Tibial artery (tissue), 4 donors: ENCODE measurements around the gene ZNF576.

Experiments used
- DNase-seq, 2 donors: peaks; one replicate each; pipeline ENCODE4 v3.0.0-alpha.2; 2019
- H3K27ac ChIP-seq, 2 donors: fragments of 200-600 bp; sonication (generic) in 1 of 2; 1 replicate in 1 of 2; 2 replicates in 1 of 2; pipeline ENCODE4 v1.5.1; 2018 to 2019; ENCODE audit warnings: mild to moderate bottlenecking in 1 of 2
- H3K27me3 ChIP-seq, 2 donors: fragments of 200-600 bp; sonication (generic) in 1 of 2; one replicate each; pipeline versions ENCODE4 v1.5.1 to v1.6.0; 2016 to 2019
- H3K36me3 ChIP-seq, 3 donors: fragments of 200-600 bp; sonication (generic) in 2 of 3; one replicate each; pipeline ENCODE4 v1.5.1; 2016 to 2019; ENCODE audit warnings: mild to moderate bottlenecking in 2 of 3
- H3K4me1 ChIP-seq, 4 donors: fragments of 200-600 bp; sonication (generic) in 2 of 4; 1 replicate in 3 of 4; 2 replicates in 1 of 4; pipeline ENCODE4 v1.5.1; 2016 to 2019
- H3K4me3 ChIP-seq, 2 donors: fragments of 200-600 bp; sonication (generic) in 1 of 2; 1 replicate in 1 of 2; 2 replicates in 1 of 2; pipeline ENCODE4 v1.5.1; 2018 to 2019; ENCODE audit warnings: mild to moderate bottlenecking in 2 of 2
- H3K9me3 ChIP-seq, 3 donors: fragments of 200-600 bp; sonication (generic) in 1 of 3; one replicate each; pipeline ENCODE4 v1.5.1; 2016 to 2019
- intact Hi-C: fragments of 100-400 bp; cut with DNase I; formaldehyde crosslinking; loops from one replicate; pipeline ENCODE4 v1.15.0; 2023; ENCODE audit warnings: low total_unique reads
- TF ChIP-seq, protein P1 (sequence below), 2 experiments: fragments of 200-600 bp in 1 of 2; fragments of 450-650 bp in 1 of 2; IDR thresholded peaks; one replicate each; pipeline ENCODE4 v1.5.1; 2017 to 2019; ENCODE audit warnings: antibody characterized with exemption in 2 of 2, mild to moderate bottlenecking in 1 of 2, moderate library complexity in 1 of 2

Gene ZNF576

DNA sequence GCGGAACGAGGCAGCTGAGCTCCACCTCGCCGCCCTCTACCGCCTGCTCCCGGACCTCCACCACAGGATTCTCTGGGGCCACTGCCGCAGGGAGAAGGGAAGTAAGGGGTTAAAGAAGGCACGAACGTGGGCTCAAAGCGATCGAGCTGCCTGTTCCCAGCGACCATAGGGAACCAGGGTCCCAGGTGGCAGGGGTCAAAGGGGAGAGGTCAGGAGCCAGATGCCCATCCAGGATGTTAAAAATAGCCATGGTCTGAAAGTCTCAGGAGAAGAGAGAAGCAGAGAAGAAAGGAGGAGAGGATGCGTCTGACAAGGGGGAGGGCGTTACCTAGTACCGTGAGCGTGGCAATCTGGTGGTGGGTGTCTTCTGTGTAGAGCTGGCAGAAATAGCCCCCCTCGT is 30.4 kb downstream of the ZNF576 start:
- H3K4me1 ChIP-seq, result no peaks in the 10 kb centered on the region
- intact Hi-C loops, result no loop called here
- peaks cover 0 to 10% of the 10 kb centered on the region in 2 donors for H3K27me3 ChIP-seq
- H3K36me3 ChIP-seq, result no peaks in the 10 kb centered on the region
- H3K4me3 ChIP-seq, result no peak overlapping the region
- TF ChIP-seq, protein P1, sequence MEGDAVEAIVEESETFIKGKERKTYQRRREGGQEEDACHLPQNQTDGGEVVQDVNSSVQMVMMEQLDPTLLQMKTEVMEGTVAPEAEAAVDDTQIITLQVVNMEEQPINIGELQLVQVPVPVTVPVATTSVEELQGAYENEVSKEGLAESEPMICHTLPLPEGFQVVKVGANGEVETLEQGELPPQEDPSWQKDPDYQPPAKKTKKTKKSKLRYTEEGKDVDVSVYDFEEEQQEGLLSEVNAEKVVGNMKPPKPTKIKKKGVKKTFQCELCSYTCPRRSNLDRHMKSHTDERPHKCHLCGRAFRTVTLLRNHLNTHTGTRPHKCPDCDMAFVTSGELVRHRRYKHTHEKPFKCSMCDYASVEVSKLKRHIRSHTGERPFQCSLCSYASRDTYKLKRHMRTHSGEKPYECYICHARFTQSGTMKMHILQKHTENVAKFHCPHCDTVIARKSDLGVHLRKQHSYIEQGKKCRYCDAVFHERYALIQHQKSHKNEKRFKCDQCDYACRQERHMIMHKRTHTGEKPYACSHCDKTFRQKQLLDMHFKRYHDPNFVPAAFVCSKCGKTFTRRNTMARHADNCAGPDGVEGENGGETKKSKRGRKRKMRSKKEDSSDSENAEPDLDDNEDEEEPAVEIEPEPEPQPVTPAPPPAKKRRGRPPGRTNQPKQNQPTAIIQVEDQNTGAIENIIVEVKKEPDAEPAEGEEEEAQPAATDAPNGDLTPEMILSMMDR (IDR thresholded peaks at IDR 0.05), result no peak
- H3K9me3 ChIP-seq, result no peaks in the 10 kb centered on the region
- DNase-seq, result no peak
- no peak overlapping the region for H3K27ac ChIP-seq

- intact Hi-C loops, result no loop called here
- Histone ChIP-seq H3K4me3 (no peak overlapping the region), H3K27me3 (peaks cover 0 to 10% of the 10 kb centered on the region in 2 donors), H3K4me1 (no peaks in the 10 kb centered on the region), H3K36me3 (no peaks in the 10 kb centered on the region), H3K27ac (no peak overlapping the region), H3K9me3 (no peaks in the 10 kb centered on the region)
- TF ChIP-seq, protein P1 (IDR thresholded peaks at IDR 0.05), result no peak
- DNase-seq, result no peak
Observed at GRCh38 chr19:43628646-43629326, 32.4 kb downstream of the ZNF576 start.

- Histone ChIP-seq H3K4me3 (no peak overlapping the region), H3K27me3 (peaks cover 0 to 24% of the 10 kb centered on the region in 2 donors), H3K36me3 (no peaks in the 10 kb centered on the region), H3K4me1 (peaks cover 0 to 4% (median 0%) of the 10 kb centered on the region in 4 donors), H3K27ac (no peak overlapping the region), H3K9me3 (no peaks in the 10 kb centered on the region)
- DNase-seq, result no peak
- intact Hi-C loops, result no loop called here
- TF ChIP-seq, protein P1 (IDR thresholded peaks at IDR 0.05), result no peak
Observed at GRCh38 chr19:43631491-43631890, 35.1 kb downstream of the ZNF576 start.

GRCh38 chr19:43633520-43633919 is 37.1 kb downstream of the ZNF576 start:
- no peak overlapping the region for H3K4me3 ChIP-seq
- H3K36me3 ChIP-seq, result no peaks in the 10 kb centered on the region
- peaks cover 0 to 34% of the 10 kb centered on the region in 2 donors for H3K27me3 ChIP-seq
- H3K4me1 ChIP-seq, result peaks cover 0 to 4% (median 0%) of the 10 kb centered on the region in 4 donors
- DNase-seq, result no peak
- H3K9me3 ChIP-seq, result no peaks in the 10 kb centered on the region
- H3K27ac ChIP-seq, result no peak overlapping the region
- TF ChIP-seq, protein P1 (IDR thresholded peaks at IDR 0.05), result no peak
- intact Hi-C loops, result no loop called here

- no peak overlapping the region for H3K27ac ChIP-seq
- intact Hi-C loops, result no loop called here
- peaks cover 0 to 4% (median under 1%) of the 10 kb centered on the region in 4 donors for H3K4me1 ChIP-seq
- no peaks in the 10 kb centered on the region for H3K9me3 ChIP-seq
- TF ChIP-seq, protein P1 (IDR thresholded peaks at IDR 0.05), result no peak
- H3K4me3 ChIP-seq, result no peak overlapping the region
- peaks cover 0 to 40% of the 10 kb centered on the region in 2 donors for H3K27me3 ChIP-seq
- H3K36me3 ChIP-seq, result no peaks in the 10 kb centered on the region
- no peak for DNase-seq
Observed at GRCh38 chr19:43634068-43634467, 37.7 kb downstream of the ZNF576 start.
